VCaP (cell line): Measurements from ENCODE around the gene LACC1.

Source experiments
- H3K27ac ChIP-seq: fragments of 450-650 bp; 2 replicates; pipeline ENCODE4 v1.5.1; 2017
- TF ChIP-seq, protein P1 (sequence below): fragments of 450-650 bp; conservative IDR thresholded peaks from 2 replicates; pipeline ENCODE4 v1.5.1; 2017; ENCODE audit warnings: mild to moderate bottlenecking, moderate library complexity

The LACC1 gene

DNA sequence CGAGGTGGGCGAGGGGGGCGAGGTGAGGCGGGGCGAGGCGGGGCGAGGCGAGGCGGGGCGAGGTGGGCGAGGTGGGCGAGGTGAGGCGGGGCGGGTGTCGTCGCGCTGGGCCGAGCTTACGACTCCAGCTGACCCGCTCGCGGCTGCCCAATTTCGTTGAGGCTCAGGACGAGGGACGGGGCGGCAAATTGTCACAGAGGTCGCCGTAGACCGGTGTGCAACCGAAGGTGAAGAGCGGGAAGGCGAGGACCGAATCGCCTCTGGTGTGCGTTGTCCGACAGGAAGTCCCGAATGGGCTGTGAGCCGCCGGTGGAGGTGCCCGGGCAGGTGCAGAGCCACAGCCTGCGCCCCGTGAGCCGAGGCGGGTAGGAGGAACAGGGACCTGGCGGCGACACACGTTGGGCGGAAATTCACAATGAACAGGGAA, at the start of gene LACC1:
TSS of gene LACC1 (plus strand) at position 150 of the 427 bp plus-strand sequence. CDS start 1,082 bp downstream, outside the sequence.
- peak within 1 kb of the TSS; percentile 90 for H3K27ac ChIP-seq
- TF ChIP-seq, protein P1, sequence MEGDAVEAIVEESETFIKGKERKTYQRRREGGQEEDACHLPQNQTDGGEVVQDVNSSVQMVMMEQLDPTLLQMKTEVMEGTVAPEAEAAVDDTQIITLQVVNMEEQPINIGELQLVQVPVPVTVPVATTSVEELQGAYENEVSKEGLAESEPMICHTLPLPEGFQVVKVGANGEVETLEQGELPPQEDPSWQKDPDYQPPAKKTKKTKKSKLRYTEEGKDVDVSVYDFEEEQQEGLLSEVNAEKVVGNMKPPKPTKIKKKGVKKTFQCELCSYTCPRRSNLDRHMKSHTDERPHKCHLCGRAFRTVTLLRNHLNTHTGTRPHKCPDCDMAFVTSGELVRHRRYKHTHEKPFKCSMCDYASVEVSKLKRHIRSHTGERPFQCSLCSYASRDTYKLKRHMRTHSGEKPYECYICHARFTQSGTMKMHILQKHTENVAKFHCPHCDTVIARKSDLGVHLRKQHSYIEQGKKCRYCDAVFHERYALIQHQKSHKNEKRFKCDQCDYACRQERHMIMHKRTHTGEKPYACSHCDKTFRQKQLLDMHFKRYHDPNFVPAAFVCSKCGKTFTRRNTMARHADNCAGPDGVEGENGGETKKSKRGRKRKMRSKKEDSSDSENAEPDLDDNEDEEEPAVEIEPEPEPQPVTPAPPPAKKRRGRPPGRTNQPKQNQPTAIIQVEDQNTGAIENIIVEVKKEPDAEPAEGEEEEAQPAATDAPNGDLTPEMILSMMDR, result no peak

DNA sequence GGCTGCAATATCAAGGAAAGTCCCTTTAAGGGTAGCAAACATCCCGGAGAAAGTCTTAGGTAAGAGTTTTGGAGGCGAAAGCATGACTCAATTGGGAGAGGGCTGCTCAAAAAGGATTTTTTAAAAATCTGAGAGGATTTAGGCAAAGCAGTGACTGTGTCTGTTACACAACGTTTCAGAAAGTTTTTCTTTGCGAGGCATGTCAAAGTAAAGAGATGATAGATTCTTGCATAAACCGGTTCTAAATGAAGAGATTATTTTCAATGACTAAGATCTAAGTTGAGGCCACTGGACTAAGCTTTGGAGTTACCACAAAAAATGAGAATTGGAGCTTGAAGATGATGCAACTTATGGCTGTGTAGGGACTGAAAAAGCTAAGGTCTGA, 49.2 kb upstream of the LACC1 start:
- TF ChIP-seq, protein P1, result no peak
- H3K27ac ChIP-seq, result no peak overlapping the region

DNA sequence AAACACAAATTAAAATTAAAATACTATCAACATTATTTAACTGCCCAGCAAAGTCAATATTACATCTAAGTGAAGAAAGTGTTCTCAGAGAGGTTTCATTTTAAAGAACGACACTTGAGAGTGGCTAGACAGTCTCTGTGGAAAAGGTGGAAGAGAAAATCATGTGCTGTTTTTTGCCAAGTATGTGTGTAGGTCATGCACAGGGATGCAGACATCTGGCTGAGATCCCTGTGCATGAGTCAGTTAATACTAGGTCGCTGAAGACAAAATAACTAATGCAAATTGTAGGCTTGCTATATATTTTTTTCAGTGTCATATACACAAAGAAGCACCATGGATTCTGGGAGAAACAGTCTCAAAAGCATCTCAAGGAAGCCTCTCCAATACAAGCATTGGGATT, 48.6 kb upstream of the LACC1 start:
- TF ChIP-seq, protein P1, result no peak
- no peak overlapping the region for H3K27ac ChIP-seq

DNA sequence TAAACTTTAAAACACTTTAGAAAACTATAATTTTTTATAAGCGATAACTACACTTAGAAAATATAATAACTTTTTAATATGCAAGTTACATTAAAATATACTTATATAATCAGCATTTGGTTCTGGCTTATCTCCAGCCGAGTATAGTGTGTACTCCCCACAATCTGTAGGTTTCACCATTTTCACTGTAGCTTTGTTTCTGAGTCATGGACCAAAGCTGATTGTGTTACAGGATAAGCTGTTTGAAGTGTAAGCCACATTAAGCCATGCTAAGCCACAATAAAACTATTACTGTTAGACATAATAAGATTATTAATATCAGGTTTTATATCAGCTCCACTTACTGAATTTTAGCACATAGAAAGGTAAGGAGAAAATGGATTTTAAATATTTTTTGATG, 44.0 kb upstream of the LACC1 start:
- TF ChIP-seq, protein P1, result no peak
- no peak overlapping the region for H3K27ac ChIP-seq

DNA sequence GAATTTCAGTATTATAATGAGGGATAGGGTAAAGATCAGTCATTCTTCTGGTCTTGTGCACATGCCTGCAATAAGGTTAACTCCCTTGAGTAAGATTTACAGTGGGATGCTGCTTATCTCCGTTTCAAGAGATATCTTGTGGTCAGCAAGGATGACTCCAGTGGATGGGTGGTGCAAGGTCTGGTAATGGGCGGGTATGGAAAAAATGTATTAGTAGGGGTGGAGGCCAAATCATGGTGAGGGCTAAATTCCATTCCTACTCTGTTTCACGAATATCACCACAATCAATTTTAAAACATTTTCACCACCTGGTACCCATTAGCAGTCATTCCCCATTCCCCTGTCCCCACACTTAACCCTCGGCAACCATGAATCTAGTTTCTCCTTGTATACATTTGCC, 40.8 kb upstream of the LACC1 start:
- no peak overlapping the region for H3K27ac ChIP-seq

DNA sequence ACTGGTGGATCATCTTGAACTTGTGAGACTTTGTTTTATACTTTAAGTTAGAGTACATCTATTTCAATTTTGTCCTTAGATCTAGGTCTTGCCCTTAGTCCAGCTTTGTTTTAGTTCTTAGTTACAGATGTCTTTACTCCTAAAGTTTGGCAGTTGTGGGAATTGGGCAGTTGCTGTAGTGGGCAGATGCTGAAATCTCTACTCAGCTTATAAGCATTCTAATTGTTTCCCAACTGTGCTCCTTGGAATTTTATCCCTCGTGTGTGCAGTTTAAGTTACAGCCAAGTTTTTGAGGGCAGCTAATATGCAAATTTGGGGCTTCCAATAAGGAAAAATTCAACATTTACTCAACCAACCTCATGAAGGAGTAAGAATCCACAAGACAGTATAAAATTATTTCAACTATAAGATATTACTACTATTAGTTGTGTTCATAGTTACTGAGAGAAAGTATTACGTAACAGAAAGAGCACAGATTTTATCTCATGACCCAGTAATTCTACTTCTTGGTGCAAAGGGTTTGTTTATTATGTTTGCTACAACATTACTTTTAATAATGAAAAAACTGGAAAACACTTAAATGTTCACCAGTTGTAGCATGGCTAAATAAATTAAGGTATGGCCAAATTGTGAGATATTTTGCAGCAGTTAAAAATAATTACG, 33.1 kb upstream of the LACC1 start:
- no peak overlapping the region for H3K27ac ChIP-seq
- TF ChIP-seq, protein P1, result no peak

More for the DNA sequence above, 40.8 kb upstream of the LACC1 start:
- TF ChIP-seq, protein P1, result no peak

DNA sequence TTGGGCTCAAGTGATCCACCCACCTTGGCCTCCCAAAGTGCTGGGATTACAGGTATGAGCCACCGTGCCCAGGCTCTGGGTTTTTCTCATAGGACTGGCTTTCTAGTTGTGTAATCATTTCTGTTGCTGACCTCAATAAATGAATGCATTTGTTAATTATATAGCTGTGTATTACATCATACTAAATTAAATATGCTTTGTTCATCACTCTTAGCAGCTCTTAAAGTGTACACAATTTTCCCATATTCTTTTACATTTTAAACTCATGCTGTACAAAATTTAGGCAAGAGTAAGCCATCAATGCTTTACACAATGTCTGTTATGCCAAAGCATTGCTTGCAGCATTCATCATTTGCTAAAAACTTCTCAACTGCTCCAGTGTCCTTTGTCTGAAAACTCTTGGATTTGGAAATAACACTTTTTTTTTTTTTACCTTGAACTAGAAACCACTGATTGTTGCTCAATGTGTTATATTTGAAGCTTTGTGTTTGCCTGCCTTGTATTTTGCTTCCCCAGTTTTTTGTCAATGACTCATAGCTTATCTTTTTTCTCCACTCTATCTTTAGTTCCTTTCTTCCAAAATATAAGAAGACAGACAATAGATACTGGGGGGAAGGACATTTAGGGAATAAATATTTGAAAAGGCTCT, 31.6 kb upstream of the LACC1 start:
- TF ChIP-seq, protein P1, result no peak
- H3K27ac ChIP-seq, result no peak overlapping the region
